ENCODE data around the gene PHF21B. TPM values are rescaled to one million over a fixed set of nuclear protein-coding genes. Genes with fewer than 3 reads are reported as not detected.
"Not testable (repeated sequence)": the region's sequence is repeated elsewhere in the genome, so short reads cannot be mapped to it uniquely, and the experiment has no call there.

Gene PHF21B
- total RNA-seq, 1 donor from 2014 or later: 2.2 TPM

DNA sequence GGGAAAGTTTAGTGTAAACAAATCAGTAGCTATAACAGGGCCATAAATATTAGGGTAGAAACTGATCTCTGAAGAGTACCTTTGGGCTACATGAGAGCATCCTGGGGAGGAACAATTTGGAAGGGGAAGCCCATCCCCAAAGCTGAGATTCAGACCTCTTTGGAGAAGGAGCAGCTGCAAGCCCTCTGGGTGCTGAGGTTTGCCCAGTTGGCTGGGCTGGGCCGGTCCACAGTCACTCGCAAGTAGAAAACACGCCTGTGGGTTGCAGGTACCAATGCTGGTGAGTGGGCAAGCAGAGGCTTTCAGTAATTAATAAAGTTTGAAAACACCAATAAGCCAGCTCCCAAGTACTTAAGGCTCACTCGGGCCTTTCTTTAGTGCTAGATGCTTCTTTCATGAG is 132.9 kb downstream of the PHF21B start:
- DNase-seq (ENCODE audit: low spot score): no peak

DNA sequence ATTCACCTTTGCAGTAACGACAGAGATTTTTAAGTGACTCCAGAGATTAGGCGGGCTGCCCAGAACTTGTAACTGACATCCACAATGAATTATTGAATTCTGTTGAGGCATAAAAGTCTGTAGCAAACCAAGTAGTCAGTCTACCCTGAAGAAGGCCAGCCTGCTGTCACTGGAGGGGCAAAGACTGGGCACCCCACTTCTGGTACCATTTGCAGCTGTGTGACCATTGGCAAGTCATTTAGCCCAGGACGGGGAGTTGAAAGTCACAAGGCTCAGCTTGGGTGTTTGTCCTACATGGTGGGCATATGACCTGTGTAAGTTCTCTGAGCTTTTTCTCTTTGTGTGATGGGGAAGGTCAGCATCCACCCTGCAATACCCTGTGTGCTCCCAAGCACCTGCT is 138.0 kb downstream of the PHF21B start:
- no peak for DNase-seq (ENCODE audit: low spot score)

- DNase-seq (ENCODE audit: low spot score): peak; percentile 13
Measured at GRCh38 chr22:44870021-44870420, 139.8 kb downstream of the PHF21B start.

- DNase-seq (ENCODE audit: low spot score): no peak
Measured at GRCh38 chr22:44869196-44869595, 140.6 kb downstream of the PHF21B start.

DNA sequence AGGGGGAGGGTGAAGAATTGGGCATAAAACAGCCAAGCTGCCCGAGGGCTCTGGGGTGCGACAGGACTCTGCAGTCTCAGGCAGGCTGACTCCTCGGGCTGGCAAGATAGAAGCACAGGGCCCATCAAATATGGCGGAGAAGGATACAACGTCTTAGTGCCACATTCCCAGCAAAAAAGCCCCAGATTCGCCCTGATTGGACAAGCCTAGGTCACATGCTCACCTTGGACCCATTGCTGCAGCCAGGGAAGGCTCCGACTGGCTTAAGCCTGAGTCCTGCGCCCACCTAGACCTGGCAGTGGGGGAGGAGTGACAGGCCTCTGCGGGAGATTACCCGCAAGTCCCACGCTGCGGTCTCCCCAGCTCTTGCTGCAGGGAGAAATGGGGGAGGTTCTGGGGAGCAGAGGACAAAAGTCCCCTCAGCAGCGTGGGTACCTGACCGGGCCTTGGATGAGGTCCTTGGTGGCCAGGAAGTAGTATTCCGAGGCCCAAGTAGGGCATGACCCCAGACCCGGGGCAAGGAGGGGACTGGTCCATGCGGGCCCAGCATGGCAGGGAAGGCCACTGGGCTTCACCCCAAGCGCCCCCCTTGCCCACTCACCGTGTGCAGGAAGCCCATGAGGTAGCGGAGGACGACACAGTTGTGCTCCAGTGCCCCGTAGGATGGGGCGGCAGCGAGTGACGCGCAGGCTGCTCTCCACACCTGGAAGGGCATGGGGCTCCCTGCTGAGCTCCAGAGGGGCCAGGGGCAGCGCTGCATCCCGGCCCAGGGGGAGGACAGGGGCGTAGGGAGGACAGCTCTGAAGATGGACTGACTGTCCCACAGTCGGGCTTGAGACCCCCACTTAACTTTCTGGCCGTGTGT is 144.4 kb downstream of the PHF21B start:
- no peak for DNase-seq (ENCODE audit: low spot score)

- DNase-seq (ENCODE audit: low spot score): no peak
Measured at GRCh38 chr22:44862981-44863860, 146.6 kb downstream of the PHF21B start.

DNA sequence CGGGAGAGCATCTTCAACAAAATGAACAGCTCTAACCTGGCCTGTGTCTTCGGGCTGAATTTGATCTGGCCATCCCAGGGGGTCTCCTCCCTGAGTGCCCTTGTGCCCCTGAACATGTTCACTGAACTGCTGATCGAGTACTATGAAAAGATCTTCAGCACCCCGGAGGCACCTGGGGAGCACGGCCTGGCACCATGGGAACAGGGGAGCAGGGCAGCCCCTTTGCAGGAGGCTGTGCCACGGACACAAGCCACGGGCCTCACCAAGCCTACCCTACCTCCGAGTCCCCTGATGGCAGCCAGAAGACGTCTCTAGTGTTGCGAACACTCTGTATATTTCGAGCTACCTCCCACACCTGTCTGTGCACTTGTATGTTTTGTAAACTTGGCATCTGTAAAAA is 147.5 kb downstream of the PHF21B start:
- DNase-seq (ENCODE audit: low spot score): no peak

- DNase-seq (ENCODE audit: low spot score): no peak
Measured at GRCh38 chr22:44861245-44861644, 148.6 kb downstream of the PHF21B start.

- DNase-seq (ENCODE audit: low spot score): no peak
Measured at GRCh38 chr22:44860311-44860710, 149.5 kb downstream of the PHF21B start.

DNA sequence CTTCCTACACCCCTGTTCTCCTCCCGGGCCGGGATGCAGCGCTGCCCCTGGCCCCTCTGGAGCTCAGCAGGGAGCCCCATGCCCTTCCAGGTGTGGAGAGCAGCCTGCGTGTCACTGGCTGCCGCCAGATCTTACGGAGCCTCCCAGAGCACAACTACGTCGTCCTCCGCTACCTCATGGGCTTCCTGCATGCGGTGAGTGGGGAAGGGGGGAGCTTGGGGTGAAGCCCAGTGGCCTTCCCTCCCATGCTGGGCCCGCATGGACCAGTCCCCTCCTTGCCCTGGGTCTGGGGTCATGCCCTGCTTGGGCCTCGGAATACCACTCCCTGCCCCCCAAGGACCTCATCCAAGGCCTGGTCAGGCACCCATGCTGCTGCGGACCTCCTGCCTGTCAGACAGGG is 150.2 kb downstream of the PHF21B start:
- no peak for DNase-seq (ENCODE audit: low spot score)

GRCh38 chr22:44858819-44859218 is 151.0 kb downstream of the PHF21B start:
- not testable (repeated sequence) for DNase-seq (ENCODE audit: low spot score)

DNA sequence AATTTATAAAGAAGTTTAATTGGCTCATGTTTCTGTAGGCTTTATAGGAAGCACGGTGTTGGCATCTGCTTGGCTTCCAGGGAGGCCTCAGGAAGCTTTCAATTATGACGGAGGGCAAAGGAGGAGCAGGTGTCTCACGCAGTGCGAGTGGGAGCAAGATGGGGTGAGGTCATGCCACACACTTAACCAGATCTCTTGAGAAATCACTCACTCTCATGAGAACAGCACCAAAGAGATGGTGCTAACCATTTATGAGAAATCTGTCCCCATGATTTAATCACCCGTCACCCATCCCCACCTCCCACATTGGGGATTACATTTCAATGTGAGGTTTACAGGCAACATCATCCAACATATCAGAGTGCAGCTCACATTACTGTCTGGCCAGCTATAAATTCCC is 153.9 kb downstream of the PHF21B start:
- no peak for DNase-seq (ENCODE audit: low spot score)

DNA sequence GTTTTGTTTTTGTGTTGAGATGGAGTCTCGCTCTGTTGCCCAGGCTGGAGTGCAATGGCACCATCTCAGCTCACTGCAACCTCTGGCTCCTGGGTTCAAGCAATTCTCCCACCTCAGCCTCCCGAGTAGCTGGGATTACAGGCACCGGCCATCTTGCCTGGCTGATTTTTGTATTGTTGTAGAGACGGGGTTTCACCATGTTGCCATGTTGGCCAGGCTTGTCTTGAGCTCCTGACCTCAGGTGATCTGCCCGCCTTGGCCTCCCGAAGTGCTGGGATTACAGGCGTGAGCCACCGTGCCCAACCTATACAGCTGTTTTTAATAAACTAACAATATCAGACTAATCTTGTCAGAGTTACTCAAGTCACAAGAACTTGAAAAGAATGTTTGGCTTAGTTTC is 155.2 kb downstream of the PHF21B start:
- not testable (repeated sequence) for DNase-seq (ENCODE audit: low spot score)

GRCh38 chr22:44850946-44851345 is 158.9 kb downstream of the PHF21B start:
- DNase-seq (ENCODE audit: low spot score): no peak

DNA sequence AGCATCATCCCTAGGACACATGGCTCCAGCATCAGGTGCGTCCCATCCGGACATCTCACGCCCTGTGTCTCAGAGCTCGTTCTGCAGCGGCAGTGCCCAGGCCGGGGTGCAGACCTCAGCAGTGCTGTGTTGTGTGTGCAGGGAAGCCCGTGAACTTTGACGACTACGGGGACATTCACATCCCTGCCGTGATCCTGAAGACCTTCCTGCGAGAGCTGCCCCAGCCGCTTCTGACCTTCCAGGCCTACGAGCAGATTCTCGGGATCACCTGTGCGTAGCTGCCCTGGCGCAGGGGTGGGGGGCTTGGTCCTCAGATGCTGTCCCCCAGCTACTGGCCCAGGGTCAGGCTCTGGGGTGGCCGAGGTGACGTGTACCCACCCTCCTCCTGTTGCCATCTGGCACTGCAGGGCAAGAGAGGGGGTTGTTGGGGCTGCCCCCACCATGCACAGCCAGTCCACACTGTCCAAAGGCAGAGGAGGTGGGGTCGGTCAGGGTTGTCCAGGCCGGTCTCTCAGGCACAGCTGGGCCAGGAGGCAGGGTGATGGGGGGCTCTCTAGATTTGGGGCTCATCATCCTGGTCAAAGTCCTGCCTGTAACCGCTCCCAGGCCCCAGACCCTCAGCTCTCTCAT is 160.9 kb downstream of the PHF21B start:
- no peak for DNase-seq (ENCODE audit: low spot score)

DNA sequence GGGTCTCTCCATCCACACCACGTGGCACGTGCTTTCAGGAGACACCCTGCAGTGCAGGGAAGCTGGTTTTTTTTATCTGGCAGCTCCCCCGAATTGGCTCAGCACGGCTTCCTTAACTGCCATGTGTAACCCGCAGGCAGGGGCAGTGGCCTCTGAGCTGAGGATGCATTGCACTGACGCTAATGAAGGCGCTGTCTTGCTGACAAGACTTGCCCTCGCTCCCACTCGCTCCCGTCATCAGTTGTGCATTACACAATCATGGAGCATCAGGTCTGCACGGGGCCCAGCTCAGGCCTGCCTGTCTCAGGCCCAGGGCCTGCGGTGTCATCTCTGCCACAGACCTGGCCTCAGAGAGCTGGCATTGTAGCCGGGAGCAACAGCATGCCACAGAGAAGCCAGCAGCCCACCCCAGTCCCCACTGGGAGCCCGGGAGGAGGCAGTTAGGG is 161.5 kb downstream of the PHF21B start:
- no peak for DNase-seq (ENCODE audit: low spot score)

DNA sequence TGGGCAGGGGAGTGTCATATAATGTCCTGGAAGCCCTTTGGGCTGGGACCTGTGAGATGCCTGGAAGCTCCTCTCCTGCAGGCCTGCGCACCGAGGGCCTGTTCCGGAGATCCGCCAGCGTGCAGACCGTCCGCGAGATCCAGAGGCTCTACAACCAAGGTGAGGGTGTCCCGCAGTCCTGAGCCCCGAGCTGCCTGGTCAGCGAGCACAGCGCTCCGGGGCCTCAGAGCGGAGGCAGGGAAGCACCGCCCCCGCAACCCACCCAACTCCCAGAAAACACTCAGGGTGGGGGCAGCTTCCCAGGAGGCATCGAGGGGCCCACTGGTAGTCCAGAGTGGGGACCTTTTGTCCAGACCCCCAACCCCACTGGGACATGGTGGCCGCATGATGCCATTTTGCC is 161.9 kb downstream of the PHF21B start:
- DNase-seq (ENCODE audit: low spot score): no peak

GRCh38 chr22:44847380-44847779 is 162.4 kb downstream of the PHF21B start:
- DNase-seq (ENCODE audit: low spot score): no peak

GRCh38 chr22:44846726-44847275 is 163.0 kb downstream of the PHF21B start:
- no peak for DNase-seq (ENCODE audit: low spot score)

- DNase-seq (ENCODE audit: low spot score): no peak
Measured at GRCh38 chr22:44845796-44846720, 163.7 kb downstream of the PHF21B start.

GRCh38 chr22:44845191-44845590 is 164.6 kb downstream of the PHF21B start:
- no peak for DNase-seq (ENCODE audit: low spot score)

All from umbilical cord (tissue), 2 donors.